MM.1S (cell line): ENCODE measurements around the gene PPP1R15B.

ENCODE experiments used
- DNase-seq: peaks from one replicate; pipeline ENCODE4 v3.0.0-alpha.2; 2015
- H2AFZ ChIP-seq: fragments of 300-600 bp; sonication (generic); 2 replicates; pipeline ENCODE4 v1.6.0; 2016; ENCODE audit warnings: antibody characterized with exemption, low read length
- H3F3A ChIP-seq: fragments of 300-600 bp; sonication (generic); 2 replicates; pipeline ENCODE4 v1.6.1; 2016; ENCODE audit warnings: mild to moderate bottlenecking, antibody characterized with exemption, low read length, moderate library complexity, mixed read lengths; ENCODE audit not compliant: insufficient read depth
- H3K27ac ChIP-seq: fragments of 300-600 bp; sonication (generic); 2 replicates; pipeline ENCODE4 v1.5.1; 2016; ENCODE audit warnings: mild to moderate bottlenecking, low read length
- H3K27me3 ChIP-seq: fragments of 300-600 bp; sonication (generic); replicated peaks from 2 replicates; pipeline ENCODE4 v1.6.0; 2016; ENCODE audit warnings: low read length; ENCODE audit not compliant: insufficient read depth
- H3K36me3 ChIP-seq: fragments of 300-600 bp; sonication (generic); replicated peaks from 2 replicates; pipeline ENCODE4 v1.6.1; 2016; ENCODE audit warnings: mild to moderate bottlenecking, low read length, mixed read lengths; ENCODE audit not compliant: insufficient read depth
- H3K4me1 ChIP-seq: fragments of 300-600 bp; sonication (generic); 2 replicates; pipeline ENCODE4 v1.6.1; 2016; ENCODE audit warnings: low read length, mixed read lengths
- H3K4me2 ChIP-seq: fragments of 300-600 bp; sonication (generic); 2 replicates; pipeline ENCODE4 v1.6.0; 2016; ENCODE audit warnings: low read depth, low read length
- H3K4me3 ChIP-seq: fragments of 300-600 bp; sonication (generic); 2 replicates; pipeline ENCODE4 v1.5.1; 2016; ENCODE audit warnings: low read length, mixed read lengths
- H3K79me2 ChIP-seq: fragments of 300-600 bp; sonication (generic); 2 replicates; pipeline ENCODE4 v1.6.1; 2016; ENCODE audit warnings: mixed run types, low read length, mixed read lengths
- H3K9ac ChIP-seq: fragments of 300-600 bp; sonication (generic); 2 replicates; pipeline ENCODE4 v1.6.1; 2016; ENCODE audit warnings: low read length, mixed read lengths
- H3K9me2 ChIP-seq: fragments of 300-600 bp; sonication (generic); replicated peaks from 2 replicates; pipeline ENCODE4 v1.6.1; 2016; ENCODE audit warnings: mild to moderate bottlenecking, low read length, mixed read lengths; ENCODE audit not compliant: insufficient read depth
- H3K9me3 ChIP-seq: fragments of 300-600 bp; sonication (generic); replicated peaks from 2 replicates; pipeline ENCODE4 v1.6.1; 2016; ENCODE audit warnings: mild to moderate bottlenecking, low read length, mixed read lengths; ENCODE audit not compliant: insufficient read depth
- H4K20me1 ChIP-seq: fragments of 300-600 bp; sonication (generic); 2 replicates; pipeline ENCODE4 v1.6.1; 2016; ENCODE audit warnings: mild to moderate bottlenecking, low read length, moderate library complexity, mixed read lengths; ENCODE audit not compliant: insufficient read depth
- CTCF ChIP-seq: fragments of 300-600 bp; sonication (generic); IDR thresholded peaks from 2 replicates; pipeline ENCODE4 v1.5.1; 2016; ENCODE audit warnings: antibody characterized with exemption, low read length, mixed read lengths
- EZH2 ChIP-seq: fragments of 300-600 bp; sonication (generic); optimal IDR thresholded peaks from 2 replicates; pipeline ENCODE3; 2017; ENCODE audit warnings: low read depth, mild to moderate bottlenecking, antibody characterized with exemption, low read length, mixed read lengths
- EZH2phosphoT487 ChIP-seq: fragments of 300-600 bp; sonication (generic); IDR thresholded peaks from 2 replicates; pipeline ENCODE4 v1.6.1; 2018; ENCODE audit warnings: antibody characterized with exemption, low read length

Gene PPP1R15B

GRCh38 chr1:204437796-204438570, 26.4 kb upstream of the PPP1R15B start:
- no peaks in the 10 kb centered on the region for H4K20me1 ChIP-seq
- no peaks in the 10 kb centered on the region for H3K9me3 ChIP-seq
- no peaks in the 10 kb centered on the region for H3K27me3 ChIP-seq
- H3K4me2 ChIP-seq = no peak overlapping the region
- DNase-seq = no peak
- H3K79me2 ChIP-seq = no peaks in the 10 kb centered on the region
- H3K36me3 ChIP-seq = no peaks in the 10 kb centered on the region
- H3K4me3 ChIP-seq = no peak overlapping the region
- no peaks in the 10 kb centered on the region for H3K9me2 ChIP-seq
- no peak overlapping the region for H3K9ac ChIP-seq
- no peak overlapping the region for H3K27ac ChIP-seq
- no peaks in the 10 kb centered on the region for H3F3A ChIP-seq
- TF ChIP-seq EZH2 = no peak
- no peak for TF ChIP-seq CTCF
- no peak for TF ChIP-seq EZH2phosphoT487
- no peak overlapping the region for H2AFZ ChIP-seq
- H3K4me1 ChIP-seq = no peaks in the 10 kb centered on the region

- Histone ChIP-seq H3K79me2 (no peaks in the 10 kb centered on the region), H3K9me3 (no peaks in the 10 kb centered on the region), H3K4me3 (no peak overlapping the region), H3K4me2 (no peak overlapping the region), H3K27me3 (no peaks in the 10 kb centered on the region), H2AFZ (no peak overlapping the region), H3K27ac (no peak overlapping the region), H3K36me3 (no peaks in the 10 kb centered on the region), H4K20me1 (no peaks in the 10 kb centered on the region), H3K9ac (no peak overlapping the region), H3F3A (no peaks in the 10 kb centered on the region), H3K4me1 (no peaks in the 10 kb centered on the region), H3K9me2 (no peaks in the 10 kb centered on the region)
- no peak for TF ChIP-seq CTCF
- TF ChIP-seq EZH2phosphoT487 = no peak
- TF ChIP-seq EZH2 = no peak
- DNase-seq = no peak
Measured at GRCh38 chr1:204435872-204436271, 24.3 kb upstream of the PPP1R15B start.

- Histone ChIP-seq H3K27me3 (no peaks in the 10 kb centered on the region), H3F3A (no peaks in the 10 kb centered on the region), H4K20me1 (no peaks in the 10 kb centered on the region), H3K4me2 (no peak overlapping the region), H3K36me3 (no peaks in the 10 kb centered on the region), H3K4me3 (no peak overlapping the region), H2AFZ (no peak overlapping the region), H3K9me2 (no peaks in the 10 kb centered on the region), H3K9ac (no peak overlapping the region), H3K79me2 (no peaks in the 10 kb centered on the region), H3K4me1 (no peaks in the 10 kb centered on the region), H3K9me3 (no peaks in the 10 kb centered on the region), H3K27ac (no peak overlapping the region)
- DNase-seq = no peak
- no peak for TF ChIP-seq EZH2
Measured at GRCh38 chr1:204435381-204435831, 23.8 kb upstream of the PPP1R15B start.

GRCh38 chr1:204434116-204434755, 22.6 kb upstream of the PPP1R15B start:
- no peaks in the 10 kb centered on the region for H3K9me3 ChIP-seq
- TF ChIP-seq CTCF (no peak), EZH2phosphoT487 (no peak), EZH2 (no peak)
- H3K9ac ChIP-seq = no peak overlapping the region
- no peaks in the 10 kb centered on the region for H4K20me1 ChIP-seq
- no peaks in the 10 kb centered on the region for H3K36me3 ChIP-seq
- DNase-seq = no peak
- H3K27ac ChIP-seq = no peak overlapping the region
- no peak overlapping the region for H3K4me3 ChIP-seq
- H2AFZ ChIP-seq = no peak overlapping the region
- no peaks in the 10 kb centered on the region for H3K4me1 ChIP-seq
- H3K27me3 ChIP-seq = no peaks in the 10 kb centered on the region
- no peak overlapping the region for H3K4me2 ChIP-seq
- no peaks in the 10 kb centered on the region for H3K79me2 ChIP-seq
- H3F3A ChIP-seq = no peaks in the 10 kb centered on the region
- no peaks in the 10 kb centered on the region for H3K9me2 ChIP-seq
